ENCODE measurements around the gene CCDC175. TPM values are rescaled to one million over a fixed set of nuclear protein-coding genes. Genes with fewer than 3 reads are reported as not detected.
A peak's percentile ranks its signal among the peaks of the same experiment; 100 is the strongest.

CCDC175 gene
- total RNA-seq, 4 donors from 2014 or later, result 0.41 TPM; not detected in 3

DNA sequence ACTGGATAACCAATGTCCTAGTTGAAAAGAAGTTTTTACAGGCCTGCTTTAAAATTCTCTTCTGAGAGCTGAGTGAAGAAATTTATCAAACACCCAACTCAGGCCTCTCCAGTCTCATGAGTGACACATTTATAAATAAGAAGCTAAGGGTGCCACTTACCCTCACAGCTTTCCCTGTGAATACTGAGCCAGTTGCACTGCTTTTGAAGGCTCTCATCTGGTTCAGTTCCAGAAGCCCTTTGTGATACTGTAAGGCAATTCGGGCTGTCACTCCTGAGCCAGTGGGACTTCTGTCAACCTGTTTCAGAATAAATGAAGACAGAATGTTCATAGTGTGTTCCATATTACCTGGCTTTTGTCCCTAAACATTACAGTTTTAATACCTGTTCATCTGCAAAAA, 100.9 kb downstream of the CCDC175 start:
- Histone ChIP-seq H3K36me3 (no peaks in the 10 kb centered on the region), H3K27ac (no peak overlapping the region)

GRCh38 chr14:59474172-59474571, 102.4 kb downstream of the CCDC175 start:
- H3K36me3 ChIP-seq, result no peaks in the 10 kb centered on the region
- peak overlapping the region in 1 of 2 donors; percentile 34 for H3K27ac ChIP-seq
- DNase-seq, result no peak
- no peak overlapping the region for H3K4me3 ChIP-seq
- H3K27me3 ChIP-seq, result no peaks in the 10 kb centered on the region
- H3K9me3 ChIP-seq, result no peaks in the 10 kb centered on the region
- TF ChIP-seq, protein P1, sequence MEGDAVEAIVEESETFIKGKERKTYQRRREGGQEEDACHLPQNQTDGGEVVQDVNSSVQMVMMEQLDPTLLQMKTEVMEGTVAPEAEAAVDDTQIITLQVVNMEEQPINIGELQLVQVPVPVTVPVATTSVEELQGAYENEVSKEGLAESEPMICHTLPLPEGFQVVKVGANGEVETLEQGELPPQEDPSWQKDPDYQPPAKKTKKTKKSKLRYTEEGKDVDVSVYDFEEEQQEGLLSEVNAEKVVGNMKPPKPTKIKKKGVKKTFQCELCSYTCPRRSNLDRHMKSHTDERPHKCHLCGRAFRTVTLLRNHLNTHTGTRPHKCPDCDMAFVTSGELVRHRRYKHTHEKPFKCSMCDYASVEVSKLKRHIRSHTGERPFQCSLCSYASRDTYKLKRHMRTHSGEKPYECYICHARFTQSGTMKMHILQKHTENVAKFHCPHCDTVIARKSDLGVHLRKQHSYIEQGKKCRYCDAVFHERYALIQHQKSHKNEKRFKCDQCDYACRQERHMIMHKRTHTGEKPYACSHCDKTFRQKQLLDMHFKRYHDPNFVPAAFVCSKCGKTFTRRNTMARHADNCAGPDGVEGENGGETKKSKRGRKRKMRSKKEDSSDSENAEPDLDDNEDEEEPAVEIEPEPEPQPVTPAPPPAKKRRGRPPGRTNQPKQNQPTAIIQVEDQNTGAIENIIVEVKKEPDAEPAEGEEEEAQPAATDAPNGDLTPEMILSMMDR (IDR thresholded peaks at IDR 0.05), result no peak
- no peak for TF ChIP-seq POLR2A (IDR thresholded peaks at IDR 0.05)
- no peaks in the 10 kb centered on the region for H3K4me1 ChIP-seq
- intact Hi-C loops (cut with DNase I; ENCODE audit: low total_unique reads), result no loop called here

More for the DNA sequence above, 100.9 kb downstream of the CCDC175 start:
- DNase-seq, result no peak
- TF ChIP-seq, protein P1 (IDR thresholded peaks at IDR 0.05), result no peak
- TF ChIP-seq POLR2A (IDR thresholded peaks at IDR 0.05), result no peak
- intact Hi-C loops (cut with DNase I; ENCODE audit: low total_unique reads), result no loop called here
- no peak overlapping the region for H3K4me3 ChIP-seq
- no peaks in the 10 kb centered on the region for H3K4me1 ChIP-seq
- H3K9me3 ChIP-seq, result no peaks in the 10 kb centered on the region
- no peaks in the 10 kb centered on the region for H3K27me3 ChIP-seq

DNA sequence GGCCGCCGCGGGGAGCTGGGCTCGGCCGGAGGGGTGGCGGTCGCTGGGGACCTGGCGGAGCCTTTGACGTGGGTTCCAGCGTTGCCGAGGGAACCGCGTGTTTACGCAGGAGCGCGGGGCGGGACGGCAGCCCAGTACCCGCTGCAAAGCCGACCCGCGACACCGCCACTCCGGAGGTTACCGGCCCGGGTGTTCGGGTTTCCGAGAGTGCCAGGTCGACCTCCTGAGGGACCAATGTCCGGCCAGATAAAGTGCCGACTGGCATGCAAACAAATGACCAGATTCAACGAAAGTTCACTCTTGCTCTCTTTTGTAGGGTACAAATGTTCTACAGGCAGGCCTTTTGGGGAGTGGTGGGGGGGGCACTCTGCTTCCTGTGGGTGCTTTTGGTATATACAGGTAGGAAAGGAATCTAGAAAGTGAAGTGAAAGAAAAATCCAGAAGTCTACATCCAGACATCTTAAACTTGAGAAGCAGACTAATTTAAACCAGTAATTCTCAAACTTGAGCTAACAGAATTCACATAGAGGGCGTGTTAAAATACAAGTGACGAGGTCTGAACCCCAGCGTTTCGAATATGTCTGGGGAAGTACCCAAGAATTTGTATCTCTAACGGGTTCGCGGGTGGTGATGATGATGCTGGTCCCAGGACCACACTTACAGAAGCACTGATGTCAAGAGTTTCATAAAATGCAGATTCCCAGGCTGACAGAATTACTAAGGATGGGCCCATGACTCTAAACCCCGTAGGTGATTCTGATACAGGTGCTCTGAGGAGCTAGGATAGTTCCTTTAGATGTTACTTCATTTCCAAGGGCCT, 111.1 kb downstream of the CCDC175 start, which contains the start of gene GPR135:
Gene GPR135, minus strand, starts transcription at position 65 of the 820 bp plus-strand sequence. CDS start 154 bp downstream, outside the sequence.
- Histone ChIP-seq H3K4me1 (peaks cover 0 to 3% of the 10 kb centered on the region in 2 donors), H3K4me3 (peak within 1 kb of the TSS; percentile 37 to 65), H3K9me3 (no peaks in the 10 kb centered on the region), H3K27me3 (no peaks in the 10 kb centered on the region), H3K27ac (peak within 1 kb of the TSS; percentile 71 to 89), H3K36me3 (no peaks in the 10 kb centered on the region)
- no peak for DNase-seq
- TF ChIP-seq, protein P1 (IDR thresholded peaks at IDR 0.05), result no peak
- TF ChIP-seq POLR2A (IDR thresholded peaks at IDR 0.05), result no peak
- intact Hi-C loops (cut with DNase I; ENCODE audit: low total_unique reads), result no loop called here

- TF ChIP-seq, protein P1 (IDR thresholded peaks at IDR 0.05), result peak in 1 of 4 experiments; percentile 11
- TF ChIP-seq POLR2A (IDR thresholded peaks at IDR 0.05), result peak in 1 of 2 donors; percentile 27
- DNase-seq, result peak; percentile 67 to 76
- Histone ChIP-seq H3K27me3 (no peaks in the 10 kb centered on the region), H3K36me3 (no peaks in the 10 kb centered on the region), H3K27ac (peak overlapping the region; percentile 71 to 89), H3K4me1 (peaks cover 0 to 3% of the 10 kb centered on the region in 2 donors), H3K4me3 (peak overlapping the region; percentile 37 to 65), H3K9me3 (no peaks in the 10 kb centered on the region)
- intact Hi-C loops (cut with DNase I; ENCODE audit: low total_unique reads), result no loop called here
Measured at GRCh38 chr14:59464486-59465315, 111.9 kb downstream of the CCDC175 start.

Measured in uterus (tissue), 4 donors.